GM19468 (cell line): Measurements from ENCODE around the gene SCN4A.
"Not testable (repeated sequence)": the region's sequence is repeated elsewhere in the genome, so short reads cannot be mapped to it uniquely, and the experiment has no call there.

ENCODE experiments used
- ATAC-seq: cut with Tn5 transposase; IDR thresholded peaks from one replicate; pipeline ENCODE4 v1.9.1; 2021; ENCODE audit warnings: mild to moderate bottlenecking, moderate library complexity, moderate number of reproducible peaks; ENCODE audit not compliant: unreplicated experiment; ENCODE audit errors: extremely low read depth

SCN4A gene

DNA sequence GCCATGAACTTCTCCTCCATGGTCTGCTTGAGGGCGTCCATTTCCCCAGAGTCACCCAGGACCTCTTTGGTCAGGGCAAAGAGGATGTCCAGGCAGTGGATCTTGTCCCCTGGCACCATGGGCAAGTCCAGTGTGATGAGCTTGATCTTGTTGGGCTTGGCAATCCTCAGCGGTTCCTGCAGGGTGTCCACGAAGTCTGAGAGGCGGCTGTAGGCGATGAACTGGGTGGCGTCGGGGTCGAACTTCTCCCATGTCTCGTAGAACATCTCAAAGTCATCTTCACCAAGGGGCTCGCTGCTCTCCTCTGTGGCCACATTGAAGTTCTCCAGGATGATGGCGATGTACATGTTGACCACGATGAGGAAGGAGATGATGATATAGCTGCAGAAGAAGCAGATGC is 31.6 kb downstream of the SCN4A start:
- ATAC-seq: no peak

DNA sequence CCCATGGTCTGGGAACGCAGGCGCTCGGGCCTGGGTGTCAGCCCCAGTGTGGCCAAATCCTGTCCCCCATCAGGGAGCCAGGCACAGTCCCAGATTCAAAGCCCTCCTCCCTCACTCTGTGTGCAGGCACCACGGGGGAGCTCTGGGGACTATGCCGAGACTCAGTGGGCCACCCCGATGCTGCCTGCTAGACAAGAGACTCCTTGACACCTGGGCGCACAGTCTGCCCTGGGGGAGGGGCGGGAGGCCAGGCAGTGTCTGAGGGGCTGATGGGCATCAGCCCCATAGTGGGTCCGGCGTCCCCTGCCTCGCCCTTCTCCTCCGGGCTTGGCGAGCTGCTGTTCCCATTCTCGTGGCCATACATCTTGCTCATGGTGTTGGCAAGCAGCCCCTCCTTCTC is 32.1 kb downstream of the SCN4A start:
- no peak for ATAC-seq

DNA sequence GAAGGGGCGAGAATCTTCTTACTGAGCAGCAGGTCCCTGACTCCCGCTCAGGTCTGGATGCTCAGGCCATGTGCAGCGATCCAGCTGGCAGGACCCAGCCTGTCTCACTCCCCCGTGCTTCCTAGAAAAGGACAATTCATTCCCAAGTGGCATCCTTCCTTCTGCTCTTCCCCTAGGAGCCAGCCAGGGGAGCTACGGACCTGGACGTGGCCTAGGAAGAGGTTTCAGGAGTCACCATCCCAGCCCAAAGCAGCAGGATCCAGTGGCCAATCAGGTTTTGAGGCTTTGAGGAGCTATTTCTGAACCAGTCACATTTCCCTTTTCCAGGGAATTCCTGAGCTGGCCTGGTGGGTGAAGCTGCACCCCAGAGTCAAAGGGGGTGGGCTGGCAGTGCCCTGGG is 32.8 kb downstream of the SCN4A start:
- ATAC-seq: no peak

DNA sequence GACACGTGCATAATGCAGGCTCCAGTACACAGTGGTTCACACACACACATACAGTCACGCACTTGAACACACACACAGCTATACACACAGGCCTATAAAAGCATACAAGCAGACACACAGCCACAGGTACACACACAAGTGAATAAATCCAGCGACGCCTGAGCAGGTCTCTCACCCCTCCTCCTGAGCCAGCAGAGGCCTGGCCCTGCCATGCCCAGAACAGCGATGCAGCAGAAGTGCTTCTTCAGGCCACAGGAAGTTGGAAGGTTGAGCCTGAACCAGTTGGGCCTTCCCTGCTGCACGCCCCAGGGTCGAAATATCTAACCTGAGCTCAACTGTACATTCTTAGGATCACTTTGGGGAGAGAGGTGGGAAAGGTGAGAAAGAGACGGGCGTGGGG is 33.3 kb downstream of the SCN4A start:
- no peak for ATAC-seq

DNA sequence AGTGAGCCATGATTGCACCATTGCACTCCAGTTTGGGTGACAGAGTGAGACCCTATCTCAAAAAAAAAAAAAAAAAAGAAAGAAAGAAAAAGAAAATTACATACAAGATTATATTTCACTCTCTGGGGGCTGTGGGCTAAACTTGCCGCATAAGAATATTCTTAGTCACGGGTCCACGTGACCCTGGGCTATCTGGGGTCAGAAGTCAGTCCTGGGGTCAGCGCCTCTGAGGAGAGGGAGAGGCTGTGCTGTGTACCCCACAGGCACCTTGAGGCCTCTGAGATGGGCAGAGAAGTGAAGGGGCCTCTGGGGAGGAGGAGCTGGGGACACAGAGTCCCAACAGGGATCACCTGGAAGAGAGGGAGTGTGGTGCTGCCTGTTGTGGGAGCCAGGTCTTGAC is 34.8 kb downstream of the SCN4A start:
- no peak for ATAC-seq

DNA sequence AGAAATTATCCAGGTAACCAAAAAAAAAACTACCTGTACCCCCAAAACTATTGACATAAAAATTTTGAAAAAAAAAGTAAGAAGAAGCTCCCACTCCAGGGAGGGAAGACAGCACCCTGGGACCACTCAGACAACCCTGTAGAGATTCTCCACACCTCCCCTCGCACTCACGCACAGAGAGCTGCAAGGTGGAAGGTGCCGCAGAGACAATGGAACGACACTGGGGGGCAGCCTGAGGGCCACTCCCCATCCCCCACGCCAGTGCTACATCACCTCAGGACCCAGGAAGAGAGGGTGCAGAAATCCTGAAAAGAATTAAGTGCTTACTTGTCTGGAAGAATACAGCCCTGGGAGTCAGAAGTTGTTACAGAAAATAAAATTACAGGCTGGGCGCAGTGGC is 35.4 kb downstream of the SCN4A start:
- no peak for ATAC-seq

DNA sequence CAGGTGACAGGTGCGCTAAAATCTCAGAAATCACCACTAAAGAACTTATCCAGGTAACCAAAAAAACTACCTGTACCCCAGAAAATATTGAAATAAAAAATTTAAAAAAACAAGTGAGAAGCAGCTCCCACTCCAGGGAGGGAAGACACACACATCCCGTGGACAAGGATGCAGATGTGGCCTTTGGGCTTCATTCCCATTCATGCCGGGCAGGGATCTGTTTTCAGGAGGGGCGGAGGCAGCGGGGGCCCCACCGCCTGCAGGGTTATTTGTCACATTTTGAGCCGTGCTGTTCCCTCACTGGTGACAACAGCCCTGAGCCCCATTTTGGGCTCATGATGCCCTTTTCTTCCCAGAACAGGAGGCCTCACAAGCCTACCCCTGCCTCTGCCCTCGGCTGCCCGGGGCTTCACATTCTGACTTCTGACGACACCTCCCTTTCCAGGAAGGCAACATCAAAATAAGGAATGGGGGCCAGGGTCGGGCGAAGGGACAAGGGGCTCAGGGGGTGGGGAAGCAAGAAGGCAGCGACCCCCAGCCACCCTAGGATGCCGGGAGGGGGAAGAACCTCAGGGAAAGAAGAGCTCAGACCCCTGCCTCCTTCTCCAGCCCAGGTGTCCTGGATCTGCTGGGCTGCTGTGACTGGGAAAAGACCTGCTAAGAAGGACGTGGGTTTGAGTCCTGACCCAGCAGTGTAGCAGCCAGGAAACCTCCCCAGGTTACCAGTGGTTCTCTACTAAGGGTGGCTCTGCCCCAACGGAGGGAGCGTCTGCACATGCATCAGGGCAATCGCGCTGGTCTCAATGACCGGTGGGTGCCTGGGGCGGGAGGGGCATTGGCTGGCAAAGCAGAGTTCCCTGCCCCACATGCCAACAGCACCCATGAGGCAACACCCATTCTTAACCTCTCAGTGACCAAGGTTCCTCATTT is 38.3 kb downstream of the SCN4A start:
- ATAC-seq: no peak

DNA sequence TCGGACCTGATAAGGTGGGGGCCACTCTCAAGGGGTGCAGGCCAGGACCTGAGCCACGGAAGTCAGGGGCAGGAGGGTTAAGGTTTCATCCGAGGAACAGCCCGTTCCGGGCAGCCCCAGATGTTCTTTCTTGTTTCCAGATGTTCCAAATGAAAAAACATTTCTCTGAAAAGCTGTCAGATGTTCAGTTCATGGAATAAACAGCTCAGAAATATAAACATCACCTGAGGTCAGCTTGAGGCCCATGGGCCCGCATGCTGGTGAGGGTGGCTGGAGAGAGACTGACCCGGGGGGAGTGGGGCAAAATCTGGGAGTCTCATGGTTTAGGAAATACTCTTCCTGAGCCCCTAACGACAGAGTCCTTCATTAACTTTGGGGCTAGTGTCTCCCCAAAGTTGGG is 39.1 kb downstream of the SCN4A start:
- ATAC-seq: no peak

DNA sequence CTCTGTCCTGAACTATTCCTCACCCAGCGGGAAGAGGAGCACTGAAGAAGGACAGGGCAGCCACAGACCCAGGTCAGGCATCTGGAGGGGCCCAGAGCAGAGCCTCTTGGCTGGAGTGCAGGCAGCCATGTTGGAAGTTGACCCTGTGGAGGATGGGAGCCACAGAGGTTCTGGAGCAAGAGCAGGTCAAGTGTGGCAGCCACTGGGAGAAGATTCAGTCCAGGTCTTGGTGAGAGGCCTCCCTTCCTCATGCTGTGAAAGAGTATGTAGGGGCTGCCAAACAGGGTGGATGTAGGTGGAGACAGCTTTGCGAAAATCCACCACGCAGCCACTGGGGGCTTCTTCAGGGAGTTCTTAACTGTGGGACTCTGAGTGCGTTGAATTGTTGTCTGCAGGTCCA is 40.0 kb downstream of the SCN4A start:
- ATAC-seq: peak; percentile 1

DNA sequence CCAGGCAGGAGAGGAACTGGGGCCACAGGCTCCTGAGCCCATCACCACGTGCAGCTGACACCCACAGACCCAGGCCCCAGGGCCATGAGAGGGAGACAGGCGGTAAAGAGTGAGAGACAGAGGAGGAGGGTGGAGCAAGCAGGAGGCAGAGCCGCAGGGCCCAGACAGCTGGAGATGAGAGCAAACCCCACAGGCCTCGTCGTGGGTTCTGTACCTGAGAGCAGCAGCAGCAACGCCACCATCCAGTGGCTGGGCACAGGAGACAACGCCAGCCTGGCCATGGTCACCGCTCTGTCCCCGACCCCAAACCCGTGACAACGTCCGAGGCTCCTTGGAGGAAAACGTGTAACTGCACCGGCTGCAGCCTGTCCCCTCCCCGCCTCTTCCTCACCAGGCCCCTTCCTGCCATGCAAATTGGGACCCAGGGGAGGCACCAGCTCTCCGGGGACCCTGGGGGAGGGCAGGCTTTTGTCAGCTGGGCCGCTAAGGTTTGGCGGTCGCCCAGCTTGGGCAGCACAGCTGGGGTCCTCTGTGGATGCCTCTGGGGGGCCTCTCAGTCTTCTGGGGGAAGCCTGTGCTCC is 40.6 kb downstream of the SCN4A start, which contains the start of gene CD79B:
TSS of gene CD79B (minus strand) at position 351 of the 581 bp plus-strand sequence. CDS start at position 281, 70 bp downstream.
- ATAC-seq: peak; percentile 62

DNA sequence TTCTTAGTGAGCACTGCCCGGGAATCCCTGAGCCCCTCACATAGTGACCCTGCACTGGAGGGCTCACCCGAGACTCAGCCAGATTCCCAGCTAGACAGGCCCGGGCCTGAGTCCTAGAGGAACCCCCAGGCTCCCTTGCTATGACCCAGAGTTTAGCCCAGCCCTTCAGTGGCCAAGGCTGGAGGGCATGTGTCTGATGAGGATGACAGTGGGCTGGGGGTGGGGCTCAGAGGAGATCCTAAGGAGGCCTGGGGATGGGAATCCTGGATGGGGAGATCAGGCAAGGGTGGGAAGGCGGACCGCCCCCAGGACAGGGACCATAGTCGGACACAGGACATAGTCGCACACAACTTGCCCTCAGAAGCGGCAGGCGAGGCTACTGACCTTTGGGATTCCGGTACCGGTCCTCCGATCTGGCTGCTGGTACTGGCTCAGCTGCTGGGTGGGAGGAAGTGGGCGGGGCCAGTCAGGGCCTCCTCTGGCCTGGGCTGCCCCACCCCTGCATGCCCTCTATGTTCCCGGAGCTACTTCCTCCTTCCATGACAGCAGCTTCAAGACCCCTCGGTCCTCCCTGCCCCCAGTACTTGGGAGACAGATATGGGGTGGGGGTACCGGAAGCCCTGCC is 41.7 kb downstream of the SCN4A start:
- ATAC-seq: no peak

DNA sequence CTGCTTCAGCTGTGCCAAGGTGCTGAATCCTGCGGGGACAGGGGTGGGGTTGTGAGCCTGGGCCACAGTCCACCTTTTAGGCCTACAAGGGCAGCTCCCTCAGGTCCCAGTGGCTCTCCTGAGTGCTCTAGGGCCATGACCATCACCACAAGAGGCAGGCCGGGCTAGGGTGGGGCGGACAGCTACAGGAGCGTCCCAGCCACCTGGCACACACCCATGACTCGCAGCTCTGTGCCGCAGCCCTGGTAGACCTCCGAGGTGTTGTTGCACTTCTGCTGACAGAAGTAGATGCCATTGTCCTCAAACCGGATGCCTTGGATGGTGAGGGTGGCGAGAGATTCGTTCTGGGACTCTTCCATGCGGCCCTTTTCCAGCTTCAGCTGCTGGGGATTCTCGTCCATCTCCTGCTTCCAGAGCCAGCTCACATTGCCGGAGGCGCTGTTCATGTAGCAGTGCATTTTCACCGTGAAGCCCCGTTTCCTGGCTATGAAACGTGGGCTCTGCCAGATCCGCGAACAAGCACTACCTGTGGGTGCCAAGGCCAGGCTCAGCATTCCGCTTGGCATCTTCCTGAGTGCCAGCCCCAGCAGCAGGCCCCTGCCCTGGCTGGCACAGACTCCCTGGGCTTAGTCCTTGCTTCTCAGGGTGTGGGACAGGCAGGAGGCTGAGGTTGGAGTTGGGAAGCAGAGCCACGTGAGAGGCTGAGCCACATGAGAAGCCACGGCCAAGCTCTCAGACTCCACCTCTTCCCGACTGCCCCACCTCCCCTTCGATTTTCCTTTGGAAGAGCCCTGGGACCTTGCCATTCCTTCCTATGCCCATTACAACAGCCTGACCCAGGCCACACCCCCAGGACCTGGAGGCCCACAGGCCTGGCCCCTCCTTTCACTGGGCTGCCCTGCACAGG is 42.6 kb downstream of the SCN4A start:
- no peak for ATAC-seq

DNA sequence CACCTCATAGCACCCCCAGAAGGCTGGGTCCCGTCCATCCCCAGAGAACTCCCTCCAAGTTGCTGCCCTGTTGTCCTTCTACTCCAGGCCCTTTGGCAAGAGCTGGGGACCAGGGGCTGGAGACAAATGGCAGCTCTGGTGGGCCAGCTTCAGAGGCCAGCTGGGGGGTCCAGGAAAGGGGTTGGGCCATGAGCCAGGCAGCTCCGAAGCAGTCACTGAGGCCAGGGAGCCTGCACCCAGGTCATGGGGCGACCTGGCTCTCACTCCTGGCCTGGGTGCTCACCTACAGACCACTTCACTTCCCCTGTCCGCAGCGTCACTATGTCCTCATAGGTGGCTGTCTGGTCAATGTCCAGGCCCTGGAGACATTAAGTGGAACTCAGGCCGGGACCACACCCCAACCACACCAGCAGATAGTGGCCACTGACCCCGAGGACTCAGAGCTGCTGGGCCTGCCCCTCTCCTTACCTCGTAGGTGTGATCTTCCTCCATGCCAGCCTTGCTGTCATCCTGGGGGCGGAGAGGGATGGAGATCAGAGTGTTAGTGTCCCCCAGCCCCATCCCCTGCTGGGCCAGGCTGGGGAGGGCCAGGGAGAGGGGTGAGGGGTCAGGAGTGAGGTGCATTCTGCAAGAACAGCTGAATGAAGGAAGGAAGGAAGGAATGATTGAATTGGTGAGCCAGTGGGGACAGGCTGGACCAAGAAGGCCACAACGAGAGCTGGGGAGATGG is 43.6 kb downstream of the SCN4A start:
- ATAC-seq: no peak

DNA sequence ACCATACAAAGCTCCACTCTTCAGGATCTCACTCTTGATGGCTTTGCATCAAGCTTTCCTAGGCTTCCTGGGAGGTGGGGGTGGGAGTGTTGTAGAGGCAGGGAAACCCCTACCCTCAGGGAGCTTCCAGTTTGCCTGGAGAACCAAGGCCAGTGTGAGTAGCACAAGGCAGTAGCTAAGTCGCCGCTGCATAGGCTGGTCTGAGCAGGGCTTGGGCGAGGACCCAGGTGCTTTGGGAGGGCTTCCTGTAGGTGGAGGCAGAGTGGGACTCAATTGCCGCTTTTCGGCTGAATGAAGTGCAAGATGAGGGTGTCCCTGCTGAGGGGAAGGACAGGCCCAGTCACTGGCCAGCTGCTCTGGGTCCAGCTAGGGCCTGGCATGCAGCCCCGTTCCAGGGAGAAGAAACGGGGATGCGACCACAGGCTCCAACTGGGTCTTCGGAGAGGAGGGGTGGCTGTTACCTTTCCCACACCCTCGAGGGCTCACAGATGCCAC is 44.5 kb downstream of the SCN4A start:
- ATAC-seq: no peak

DNA sequence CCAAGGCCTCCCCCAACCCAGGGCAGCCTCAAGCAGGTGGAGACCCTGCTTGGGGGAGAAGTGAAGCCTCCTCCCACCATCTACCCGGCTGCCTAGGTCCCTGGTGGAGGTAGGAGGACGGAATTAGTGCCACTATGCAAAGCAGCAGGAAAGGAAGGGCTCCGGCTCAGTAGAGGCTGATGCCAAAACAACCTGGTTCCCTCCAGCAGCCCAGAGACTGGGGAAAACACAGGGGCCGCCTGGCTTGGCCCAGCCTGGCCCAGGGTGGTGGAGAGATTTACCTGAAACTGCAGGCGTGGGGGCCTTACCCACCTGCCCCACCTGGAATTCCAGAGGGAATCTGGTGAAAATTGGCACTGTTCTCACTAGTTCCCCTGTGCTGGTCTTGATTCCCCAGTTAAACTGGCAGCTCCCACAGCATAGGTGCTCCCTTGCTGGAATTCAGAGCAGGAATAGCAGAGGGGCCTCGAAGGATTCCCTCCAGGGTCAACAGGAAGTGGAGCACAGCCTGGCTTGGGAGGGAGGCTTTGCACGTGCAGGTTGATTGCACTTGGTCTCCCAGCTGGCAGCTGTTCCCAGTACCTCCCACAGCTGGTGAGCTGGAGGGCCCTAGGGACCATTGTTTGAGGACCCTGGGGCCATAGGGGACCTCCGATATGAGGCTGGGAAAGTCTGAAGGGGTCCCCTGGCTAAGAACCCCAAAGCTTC is 45.1 kb downstream of the SCN4A start:
- no peak for ATAC-seq

DNA sequence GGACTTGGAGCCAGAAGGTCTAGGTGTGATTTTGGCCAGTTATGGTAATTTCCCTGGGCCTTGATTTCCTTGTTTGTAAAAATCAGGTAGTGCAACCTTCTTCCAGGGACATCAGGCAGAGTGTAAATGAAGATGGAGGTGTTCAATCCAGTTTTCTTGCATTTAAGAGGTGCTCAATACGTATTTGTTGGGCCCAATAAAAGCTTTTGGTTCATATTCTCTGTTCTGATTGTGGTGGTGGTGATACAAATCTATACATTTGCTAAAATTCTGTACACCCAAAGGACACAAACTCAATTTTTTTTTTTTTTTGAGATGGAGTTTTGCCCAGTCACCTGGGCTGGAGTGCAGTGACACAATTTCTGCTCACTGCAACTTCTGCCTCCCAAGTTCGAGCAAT is 46.6 kb downstream of the SCN4A start:
- ATAC-seq: no peak

DNA sequence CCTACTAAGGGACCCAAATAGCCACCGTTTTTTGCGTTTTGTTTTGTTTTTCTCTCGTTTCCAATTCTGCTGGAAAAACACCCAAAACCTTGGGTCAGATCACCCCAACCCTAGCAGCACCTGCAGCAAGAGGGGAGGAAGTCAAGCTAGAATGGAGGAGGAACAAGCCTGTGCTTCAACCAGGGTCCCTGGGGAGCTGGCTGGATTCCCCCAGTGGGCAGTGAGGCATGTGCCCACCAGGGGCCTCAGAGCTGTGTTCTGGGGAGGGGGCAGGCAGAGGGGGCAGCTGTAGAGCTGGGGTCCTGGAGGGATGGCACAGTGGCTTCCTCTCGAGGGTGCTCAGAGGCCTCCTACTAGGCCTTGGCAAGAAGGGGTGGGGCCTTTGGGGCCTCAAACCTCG is 47.1 kb downstream of the SCN4A start:
- no peak for ATAC-seq

DNA sequence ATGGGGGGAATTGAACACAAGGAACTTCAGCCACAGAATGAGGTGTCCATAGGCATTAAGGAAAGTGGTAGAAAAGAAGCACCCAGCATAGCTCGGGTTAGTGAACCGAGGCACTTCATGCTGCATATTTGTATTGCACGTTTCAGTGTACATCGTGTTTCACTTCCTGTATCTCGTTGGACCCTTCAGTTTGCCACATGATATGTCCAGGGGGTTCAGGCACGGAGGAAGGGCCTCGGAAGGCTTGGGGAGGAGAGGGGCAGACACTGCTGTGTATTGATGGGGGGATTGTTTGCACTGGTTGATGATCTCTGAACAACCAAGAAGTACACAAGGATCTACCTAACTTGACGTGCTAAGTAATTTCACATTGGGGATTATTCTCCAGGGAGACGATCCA is 50.3 kb downstream of the SCN4A start:
- ATAC-seq: not testable (repeated sequence)

DNA sequence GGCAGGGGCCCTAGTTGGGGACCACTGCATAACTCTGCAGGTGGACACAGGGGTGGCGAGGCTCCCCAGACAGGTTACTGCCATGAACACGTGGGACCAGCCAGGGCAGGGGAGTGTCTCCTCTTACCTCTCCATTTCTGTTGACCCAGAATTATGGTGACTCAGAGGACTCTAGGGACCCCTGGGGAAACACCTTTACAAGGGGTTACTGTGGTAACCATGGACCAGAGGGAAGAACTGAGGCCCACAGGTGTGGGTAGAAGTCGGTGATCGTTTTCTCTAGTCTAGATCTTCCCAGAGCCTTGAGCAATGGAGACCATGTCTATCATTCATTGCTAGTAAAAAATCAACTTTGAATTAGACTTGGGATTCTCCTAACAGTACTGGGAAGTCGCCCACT is 51.9 kb downstream of the SCN4A start:
- not testable (repeated sequence) for ATAC-seq
